HepG2 (cell line): ENCODE measurements around the gene VDAC2. TPM values are rescaled to one million over a fixed set of nuclear protein-coding genes. Genes with fewer than 3 reads are reported as not detected.

Experiments
- ATAC-seq: fragments of 200-7000 bp; cut with Tn5 transposase; 3 replicates; pipeline ENCODE4 v1.9.1; 2020; ENCODE audit warnings: mild to moderate bottlenecking, moderate library complexity
- BruUV-seq: library from RNA; stranded (reverse); fragments of 400-500 nt; replicated peaks from 2 replicates; lab custom pipeline; 2021; lab: Mats Ljungman, UMichigan
- CTCF ChIA-PET: fragments of 300-600 bp; formaldehyde crosslinking; extraction: SDS; loops from one replicate; lab custom pipeline; 2021; ENCODE audit warnings: low total read pairs, inconsistent platforms, low intra/inter-chr PET ratio; lab: Yijun Ruan, JAX
- POLR2A ChIA-PET: fragments of 350-600 bp; sonication (Branson Sonifier 250); formaldehyde crosslinking; loops from one replicate; lab custom pipeline; 2020; ENCODE audit warnings: antibody characterized with exemption, inconsistent platforms; lab: Yijun Ruan, JAX
- DNase-seq: peaks from one replicate; pipeline ENCODE4 v3.0.0-alpha.2; 2015; ENCODE audit warnings: low spot score
- FAIRE-seq: peaks from 3 replicates; lab custom pipeline; 2011; peaks lifted over from hg19 to GRCh38; lab: Jason Lieb, UNC
- H2AFZ ChIP-seq: one replicate; pipeline ENCODE4 v1.6.1; 2011; ENCODE audit warnings: low read length, inconsistent platforms
- H3K27ac ChIP-seq: fragments of 300-600 bp; 3 replicates; pipeline ENCODE4 v1.8.0; 2011; ENCODE audit warnings: mixed run types, mild to moderate bottlenecking, mixed read lengths, low read length, inconsistent platforms; ENCODE audit not compliant: insufficient read depth; ENCODE audit errors: extremely low read length
- H3K27me3 ChIP-seq, 2 experiments: fragments of 200-600 bp in 1 of 2; 2 replicates in 1 of 2; 3 replicates in 1 of 2; pipeline versions ENCODE4 v1.6.0 to v1.8.0; 2011; ENCODE audit warnings: low read length in 2 of 2, mild to moderate bottlenecking in 2 of 2, moderate library complexity in 2 of 2, inconsistent platforms in 1 of 2; ENCODE audit not compliant: insufficient read depth in 2 of 2, control insufficient read depth in 1 of 2
- H3K36me3 ChIP-seq, 2 experiments: fragments of 200-600 bp in 1 of 2; replicated peaks in 1 of 2; 2 replicates in 1 of 2; 3 replicates in 1 of 2; pipeline versions ENCODE4 v1.5.1 to v1.8.0; 2011; ENCODE audit warnings: low read length in 2 of 2, inconsistent platforms in 1 of 2; ENCODE audit not compliant: insufficient read depth in 2 of 2, control insufficient read depth in 1 of 2
- H3K4me1 ChIP-seq: 2 replicates; pipeline ENCODE4 v1.5.1; 2012; ENCODE audit warnings: low read length, inconsistent platforms; ENCODE audit not compliant: insufficient read depth
- H3K4me2 ChIP-seq: 2 replicates; pipeline ENCODE4 v1.6.0; 2011; ENCODE audit warnings: low read depth, low read length, inconsistent platforms
- H3K4me3 ChIP-seq, 3 experiments: fragments of 200-600 bp in 1 of 3; sonication (generic), shearing (Covaris generic) in 1 of 3; replicated peaks in 1 of 3; 2 replicates each; pipeline ENCODE4 v1.5.1; 2011 to 2016; ENCODE audit warnings: low read length in 3 of 3, inconsistent platforms in 2 of 3, low read depth in 2 of 3, mild to moderate bottlenecking in 2 of 3, control low read depth in 1 of 3, mixed read lengths in 1 of 3; ENCODE audit not compliant: insufficient read depth in 1 of 3
- H3K79me2 ChIP-seq: one replicate; pipeline ENCODE4 v1.6.1; 2011; ENCODE audit warnings: low read length, inconsistent platforms; ENCODE audit not compliant: insufficient read depth
- H3K9ac ChIP-seq: 2 replicates; pipeline ENCODE4 v1.6.0; 2011; ENCODE audit warnings: mild to moderate bottlenecking, low read depth, low read length, inconsistent platforms; ENCODE audit not compliant: insufficient read depth
- H3K9me3 ChIP-seq: 2 replicates; pipeline ENCODE4 v1.5.1; 2012; ENCODE audit warnings: mild to moderate bottlenecking, low read length
- H4K20me1 ChIP-seq: 2 replicates; pipeline ENCODE4 v1.6.0; 2011; ENCODE audit warnings: inconsistent platforms, mild to moderate bottlenecking, low read length, moderate library complexity; ENCODE audit not compliant: insufficient read depth
- DR1 ChIP-seq: sonication (generic); formaldehyde crosslinking; IDR thresholded peaks from 2 replicates; pipeline ENCODE4 v1.8.0; 2021; ENCODE audit warnings: mild to moderate bottlenecking, missing genetic modification reagents, inconsistent platforms
- FOXO1 ChIP-seq: sonication (generic); formaldehyde crosslinking; IDR thresholded peaks from 2 replicates; pipeline ENCODE4 v1.4.0; 2020; ENCODE audit warnings: missing genetic modification reagents
- GABPA ChIP-seq, 2 experiments: IDR thresholded peaks; 2 replicates each; pipeline ENCODE4 v1.6.1; 2011 to 2016; ENCODE audit warnings: low read depth in 2 of 2, low read length in 1 of 2, missing biosample characterization in 1 of 2, missing genetic modification characterization in 1 of 2
- HCFC1 ChIP-seq: fragments of 150-350 bp; IDR thresholded peaks from 2 replicates; pipeline ENCODE4 v1.6.1; 2014; ENCODE audit warnings: low read depth, low read length
- MIER3 ChIP-seq: IDR thresholded peaks from 2 replicates; pipeline ENCODE4 v1.6.1; 2016; ENCODE audit warnings: missing compliant biosample characterization, borderline replicate concordance
- MXD4 ChIP-seq: IDR thresholded peaks from 2 replicates; pipeline ENCODE4 v1.6.1; 2016; ENCODE audit warnings: mild to moderate bottlenecking, missing biosample characterization, missing genetic modification reagents
- NFE2L2 ChIP-seq: fragments of 150-350 bp; IDR thresholded peaks from 2 replicates; pipeline ENCODE4 v1.6.1; 2014; ENCODE audit warnings: low read length
- NR2F6 ChIP-seq, 2 experiments: IDR thresholded peaks; 2 replicates each; pipeline ENCODE4 v1.6.1; 2016; ENCODE audit warnings: antibody characterized with exemption in 1 of 2, mild to moderate bottlenecking in 1 of 2
- PATZ1 ChIP-seq: sonication (generic); formaldehyde crosslinking; IDR thresholded peaks from 2 replicates; pipeline ENCODE4 v1.4.0; 2020; ENCODE audit warnings: missing genetic modification reagents
- RORA ChIP-seq: sonication (generic); formaldehyde crosslinking; IDR thresholded peaks from 2 replicates; pipeline ENCODE4 v1.5.0; 2020; ENCODE audit warnings: mild to moderate bottlenecking, missing genetic modification reagents, moderate library complexity
- ZFP36L1 ChIP-seq: sonication (generic); formaldehyde crosslinking; IDR thresholded peaks from 2 replicates; pipeline ENCODE4 v1.8.0; 2022; ENCODE audit warnings: mild to moderate bottlenecking, missing genetic modification reagents, moderate library complexity
- ZNF589 ChIP-seq: sonication (generic); formaldehyde crosslinking; conservative IDR thresholded peaks from 2 replicates; pipeline ENCODE4 v1.8.0; 2022; ENCODE audit warnings: mild to moderate bottlenecking, moderate library complexity, missing genetic modification reagents
- ZNF784 ChIP-seq: sonication (generic); formaldehyde crosslinking; IDR thresholded peaks from 2 replicates; pipeline ENCODE4 v1.5.1; 2020; ENCODE audit warnings: missing genetic modification reagents, mild to moderate bottlenecking, borderline replicate concordance
- WGBS: methylation state at CpG from one replicate; pipeline ENCODE4 v1.1.6; 2017; ENCODE audit warnings: low lambda C conversion rate; 5-methylcytosine and 5-hydroxymethylcytosine counted together
- in situ Hi-C: cut with HindIII; loops from 2 replicates; pipeline ENCODE4 v1.10.0; 2017; ENCODE audit warnings: low pct_unique_long_range_greater_than_20kb; ENCODE audit not compliant: extremely low pct_ligation_motif_present
- intact Hi-C: fragments of 100-400 bp; cut with micrococcal nuclease; formaldehyde crosslinking; loops from one replicate; pipeline ENCODE4 v1.10.0; 2022; ENCODE audit not compliant: unreplicated experiment
- polyA plus RNA-seq, 8 experiments: library from polyadenylated mRNA; depleted of rRNA in 3 of 8; stranded (reverse) in 7 of 8; unstranded in 1 of 8; fragments of >200 nt; fragmentation: Illumina TruSeq in 4 of 8; extraction: Trizol in 4 of 8; gene quantifications; 2 replicates each; pipeline versions ENCODE4 v1.2.1 to v1.2.3, GENCODE V29; 2011 to 2016; ENCODE audit warnings: low read depth in 4 of 8, missing spikeins in 1 of 8, mixed read lengths in 1 of 8; ENCODE audit not compliant: insufficient read depth in 1 of 8
- total RNA-seq, 5 experiments: library from RNA; depleted of rRNA; stranded (reverse); fragments of >200 nt; fragmentation: Illumina TruSeq; extraction: Trizol; gene quantifications; 2 replicates each; pipeline ENCODE4 v1.2.3, GENCODE V29; 2016; ENCODE audit warnings: low read depth in 1 of 5

The VDAC2 gene
- total and polyA plus RNA-seq, 2 of the 13 experiments (the other 11 are each of a cell fraction or from before 2014, with no cell fraction given), result 67.9 to 222 TPM

GRCh38 chr10:75176046-75176445 lies 34.5 kb upstream of the VDAC2 start:
- H3K27ac ChIP-seq, result no peak overlapping the region
- in situ Hi-C loops (no loop called here), intact Hi-C loops (no loop called here)
- no peaks in the 10 kb centered on the region for H4K20me1 ChIP-seq
- ATAC-seq (no peak), DNase-seq (no peak), FAIRE-seq (no peak)
- WGBS, result 92% methylated on average over 6 of the region's 6 CpGs
- no peaks in the 10 kb centered on the region for H3K27me3 ChIP-seq
- TF ChIP-seq ZNF589 (no peak), ZFP36L1 (CRISPR knock-in tag) (no peak), ZNF784 (CRISPR knock-in tag) (no peak), RORA (CRISPR knock-in tag) (no peak), PATZ1 (no peak), MIER3 (CRISPR knock-in tag) (no peak), FOXO1 (CRISPR knock-in tag) (no peak), DR1 (CRISPR knock-in tag) (no peak), NR2F6 (IDR thresholded peaks at IDR 0.05) (no peak), NR2F6 (CRISPR knock-in tag; IDR thresholded peaks at IDR 0.05) (no peak), MXD4 (CRISPR knock-in tag) (no peak), NFE2L2 (no peak), GABPA (IDR thresholded peaks at IDR 0.05; ENCODE audit: low read depth, low read length) (no peak), GABPA (CRISPR knock-in tag; IDR thresholded peaks at IDR 0.05; ENCODE audit: low read depth) (no peak), HCFC1 (no peak)
- H3K9ac ChIP-seq, result no peak overlapping the region
- H3K36me3 ChIP-seq, result peaks cover 3 to 25% of the 10 kb centered on the region in 2 experiments; a peak in 4 of 5 replicates
- no peaks in the 10 kb centered on the region for H3K79me2 ChIP-seq
- H3K4me1 ChIP-seq, result no peaks in the 10 kb centered on the region
- ChIA-PET POLR2A (interaction anchor here (1.1 kb wide), 1 partner anchor 12 kb away, joined by 3 read pairs; no protein-coding TSS in a partner anchor), CTCF (no interaction called here)
- BruUV-seq, result no TSS peak
- no peak overlapping the region for H3K4me2 ChIP-seq
- H3K4me3 ChIP-seq, result no peak overlapping the region
- H2AFZ ChIP-seq, result no peak overlapping the region
- H3K9me3 ChIP-seq, result no peaks in the 10 kb centered on the region
